ENCODE data around the gene PFN3. TPM values are rescaled to one million over a fixed set of nuclear protein-coding genes. Genes with fewer than 3 reads are reported as not detected.

Gene PFN3
- total and polyA plus RNA-seq, 2 of the 4 experiments (the other 2 are of a cell fraction): not detected

GRCh38 chr5:177447611-177448243, 47.3 kb upstream of the PFN3 start (continued):
- TF ChIP-seq RFX5 (IDR thresholded peaks at IDR 0.05; ENCODE audit: low read depth, low read length) (no peak), MAZ (IDR thresholded peaks at IDR 0.05; ENCODE audit: borderline replicate concordance, low read depth, low read length) (no peak; the same call in 1 of the 2 replicates)

DNA sequence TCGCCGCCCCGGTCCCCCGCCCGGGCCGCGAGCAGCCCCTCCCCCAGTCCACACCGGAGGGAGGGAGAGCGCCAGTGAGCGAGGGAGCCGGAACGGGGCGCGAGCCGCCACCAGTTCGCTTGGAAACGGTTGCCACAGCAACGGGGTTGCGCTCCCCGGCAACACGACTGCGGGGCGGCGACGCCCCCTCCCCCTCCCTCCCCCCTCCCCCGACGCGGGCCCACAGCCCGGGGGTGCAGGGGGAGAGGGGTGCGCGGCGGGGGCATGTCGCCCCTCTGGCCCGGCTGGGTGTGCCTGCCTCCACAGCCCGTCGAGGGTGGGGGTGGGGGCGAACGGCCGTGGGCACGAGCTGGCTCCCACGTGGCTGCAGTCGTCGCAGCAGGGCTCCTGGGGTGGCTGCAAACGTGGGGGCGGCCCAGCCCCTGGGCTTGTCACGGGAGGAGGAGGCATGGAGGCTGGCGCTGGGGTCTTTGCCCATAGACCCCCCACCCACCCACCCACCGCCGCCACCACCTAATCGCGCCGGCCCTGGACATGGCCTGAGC, 46.7 kb upstream of the PFN3 start:
- H4K91ac ChIP-seq (ENCODE audit: insufficient read depth, low read depth, low read length): no peak overlapping the region; the same call in 1 of the 2 replicates
- peak overlapping the region; percentile 69 for H3K9ac ChIP-seq (ENCODE audit: low read depth, low read length)
- intact Hi-C loops (cut with micrococcal nuclease): loop anchor here (2.0 kb wide), 2 partner anchors 42 to 56 kb away; no protein-coding TSS in a partner anchor
- H2AK9ac ChIP-seq (replicated peaks; ENCODE audit: low read depth, low read length, poor library complexity): peak overlapping the region; percentile 82
- H2AK5ac ChIP-seq (ENCODE audit: low read depth, low read length): no peak overlapping the region
- no peaks in the 10 kb centered on the region; the same call in 1 of the 2 replicates for H3K36me3 ChIP-seq (ENCODE audit: control insufficient read depth, insufficient read depth, low read length)
- dilution Hi-C loops (cut with HindIII; ENCODE audit: low sequenced_read_pairs, unreplicated experiment): no loop called here
- no peak overlapping the region; the same call in 1 of the 2 replicates for H3K4ac ChIP-seq (ENCODE audit: low read depth, low read length)
- peaks cover 11% of the 10 kb centered on the region; the same call in 1 of the 2 replicates for H4K20me1 ChIP-seq (ENCODE audit: insufficient read depth, low read length)
- peak overlapping the region; percentile 99 for H2AFZ ChIP-seq (replicated peaks; ENCODE audit: low read length, poor library complexity)
- H3K27me3 ChIP-seq (ENCODE audit: control insufficient read depth, insufficient read depth, low read length): no peaks in the 10 kb centered on the region
- peaks cover 0 to 4% of the 10 kb centered on the region in 2 experiments; a peak in 1 of 4 replicates for H3K79me1 ChIP-seq (ENCODE audit: low read depth in 1 of 2, low read length in 2 of 2)
- H4K8ac ChIP-seq (ENCODE audit: low read depth in 2 of 2, low read length in 2 of 2): peak overlapping the region in 1 of 2 experiments; percentile 66; a peak in 1 of 4 replicates
- DNase-seq: peak; percentile 25
- H3K56ac ChIP-seq (ENCODE audit: extremely low read depth, insufficient read depth, low read length): no peak overlapping the region
- H2BK5ac ChIP-seq (ENCODE audit: low read depth, low read length, poor library complexity, severe bottlenecking): peak overlapping the region; percentile 37
- no peak overlapping the region for H3K18ac ChIP-seq (ENCODE audit: low read depth, low read length)
- H4K5ac ChIP-seq (ENCODE audit: low read depth, low read length): no peak overlapping the region
- peak; percentile 37 for ATAC-seq (ENCODE audit: low read depth)
- ChIA-PET POLR2A (ENCODE audit: unreplicated experiment) (interaction anchor here (0.6 kb wide), 1 partner anchor 9 kb away, joined by 4 read pairs; no protein-coding TSS in a partner anchor), CTCF (interaction anchor here (0.9 to 4.7 kb wide), 2 partner anchors 43 to 56 kb away, joined by 5 to 28 read pairs; no protein-coding TSS in a partner anchor)
- no TSS peak for BruUV-seq (replicated peaks)
- peak; percentile 42; the same call in 1 of the 2 replicates for TF ChIP-seq USF2 (IDR thresholded peaks at IDR 0.05; ENCODE audit: low read depth, low read length)
- TF ChIP-seq CHD1 (IDR thresholded peaks at IDR 0.05; ENCODE audit: low read depth, low read length): no peak
- TF ChIP-seq MXI1 (IDR thresholded peaks at IDR 0.05; ENCODE audit: borderline replicate concordance, low read depth, low read length): peak; percentile 52; the same call in 1 of the 2 replicates
- TF ChIP-seq MAZ (IDR thresholded peaks at IDR 0.05; ENCODE audit: borderline replicate concordance, low read depth, low read length): peak; percentile 34; the same call in 1 of the 2 replicates
- H3K4me1 ChIP-seq (ENCODE audit: control insufficient read depth, insufficient read depth, low read length): peaks cover 10% of the 10 kb centered on the region
- H3K4me3 ChIP-seq (ENCODE audit: insufficient read depth, low read depth, low read length): peak overlapping the region; percentile 92
- no peaks in the 10 kb centered on the region for H3K9me3 ChIP-seq (ENCODE audit: control insufficient read depth, insufficient read depth, low read length)
- no peak overlapping the region for H2BK20ac ChIP-seq (ENCODE audit: low read depth, low read length)
- no peak overlapping the region for H3K23ac ChIP-seq (ENCODE audit: low read depth, low read length)
- in situ Hi-C loops (cut with MboI; ENCODE audit: low sequenced_read_pairs): loop anchor here (5.0 kb wide), 2 partner anchors 40 to 135 kb away; partner anchors contain the start of genes F12 and MXD3
- no peak overlapping the region for H2BK15ac ChIP-seq (ENCODE audit: low read depth, low read length)
- no CpG with 5 or more reads among the region's 52 CpGs for WGBS, 2 experiments (ENCODE audit: extremely low coverage in 2 of 2, insufficient read length in 1 of 2)
- H2BK120ac ChIP-seq (ENCODE audit: low read depth, low read length): no peak overlapping the region
- H3K27ac ChIP-seq (ENCODE audit: insufficient read depth, low read length): peak overlapping the region; percentile 15; the same call in 1 of the 2 replicates
- H3K14ac ChIP-seq (replicated peaks; ENCODE audit: low read depth, low read length): no peak overlapping the region; the same call in 1 of the 2 replicates
- peaks cover 4% of the 10 kb centered on the region; the same call in 1 of the 2 replicates for H3K9me1 ChIP-seq (ENCODE audit: insufficient read depth, low read length)
- H3K4me2 ChIP-seq (ENCODE audit: low read depth, low read length): peak overlapping the region; percentile 64

Measured in IMR-90 (cell line).